Measurements from ENCODE around the gene DPCD.

GRCh38 chr10:101607124-101607523 lies 19.0 kb downstream of the DPCD start:
- TF ChIP-seq SMC3 (conservative IDR thresholded peaks at IDR 0.05; ENCODE audit: poor library complexity): no peak
- TF ChIP-seq EZH2 (IDR thresholded peaks at IDR 0.05; ENCODE audit: borderline replicate concordance, insufficient read depth, low read length, poor library complexity, severe bottlenecking): no peak
- TF ChIP-seq CTCF (IDR thresholded peaks at IDR 0.05; ENCODE audit: poor library complexity, severe bottlenecking): no peak
- TF ChIP-seq POLR2AphosphoS5 (IDR thresholded peaks at IDR 0.05): no peak

Data from neural cell (in vitro differentiated cells).